Ishikawa (cell line): ENCODE data around the gene TARDBP.

Source experiments
- CEBPB ChIP-seq: IDR thresholded peaks from 2 replicates; pipeline ENCODE4 v1.6.1; 2012
- CREB1 ChIP-seq: IDR thresholded peaks from 2 replicates; pipeline ENCODE4 v1.6.1; 2012; ENCODE audit warnings: low read depth
- EGR1 ChIP-seq: IDR thresholded peaks from 2 replicates; pipeline ENCODE4 v1.6.1; 2012
- EP300 ChIP-seq: IDR thresholded peaks from 2 replicates; pipeline ENCODE4 v1.6.1; 2012; ENCODE audit warnings: borderline replicate concordance
- FOXM1 ChIP-seq: IDR thresholded peaks from 2 replicates; pipeline ENCODE4 v1.6.1; 2012; ENCODE audit warnings: low read depth, borderline replicate concordance
- MAX ChIP-seq: IDR thresholded peaks from 2 replicates; pipeline ENCODE4 v1.6.1; 2012
- NFIC ChIP-seq: IDR thresholded peaks from 2 replicates; pipeline ENCODE4 v1.6.1; 2012
- RAD21 ChIP-seq: IDR thresholded peaks from 2 replicates; pipeline ENCODE4 v1.6.1; 2012; ENCODE audit warnings: low read depth
- REST ChIP-seq: IDR thresholded peaks from 2 replicates; pipeline ENCODE4 v1.6.1; 2012; ENCODE audit warnings: low read depth, mild to moderate bottlenecking
- TAF1 ChIP-seq: IDR thresholded peaks from 2 replicates; pipeline ENCODE4 v1.6.1; 2012; ENCODE audit warnings: low read depth, mild to moderate bottlenecking
- TCF12 ChIP-seq: IDR thresholded peaks from 2 replicates; pipeline ENCODE4 v1.6.1; 2012; ENCODE audit warnings: low read depth
- TEAD4 ChIP-seq: IDR thresholded peaks from 2 replicates; pipeline ENCODE4 v1.6.1; 2012
- YY1 ChIP-seq: IDR thresholded peaks from 2 replicates; pipeline ENCODE4 v1.6.1; 2012; ENCODE audit warnings: low read depth
- ZBTB7A ChIP-seq: IDR thresholded peaks from 2 replicates; pipeline ENCODE4 v1.6.1; 2012; ENCODE audit warnings: low read depth
- TF ChIP-seq, protein P1 (sequence below): IDR thresholded peaks from 2 replicates; pipeline ENCODE4 v1.6.1; 2012

The TARDBP gene

DNA sequence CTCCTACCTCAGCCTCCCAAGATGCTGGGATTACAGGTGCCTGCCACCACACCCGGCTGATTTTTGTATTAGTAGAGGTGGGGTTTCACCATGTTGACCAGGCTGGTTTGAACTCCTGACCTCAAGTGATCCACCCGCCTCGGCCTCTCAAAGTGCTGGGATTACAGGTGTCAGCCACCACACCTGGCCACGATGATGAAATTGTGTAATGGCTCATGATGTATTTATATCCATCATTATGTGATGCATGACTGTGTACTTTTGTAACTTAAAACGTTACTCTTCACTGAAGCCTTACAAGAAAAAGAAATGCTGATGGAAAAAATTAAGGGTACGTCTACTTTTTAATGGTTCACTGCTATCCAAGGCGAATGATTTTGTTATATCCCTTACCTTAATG is 7.5 kb downstream of the TARDBP start:
- TF ChIP-seq ZBTB7A (no peak), NFIC (no peak), EGR1 (no peak), EP300 (no peak), YY1 (no peak), CEBPB (no peak), CREB1 (no peak), MAX (no peak), TAF1 (no peak), REST (no peak), TCF12 (no peak), RAD21 (no peak), TEAD4 (no peak), FOXM1 (no peak)
- TF ChIP-seq, protein P1, sequence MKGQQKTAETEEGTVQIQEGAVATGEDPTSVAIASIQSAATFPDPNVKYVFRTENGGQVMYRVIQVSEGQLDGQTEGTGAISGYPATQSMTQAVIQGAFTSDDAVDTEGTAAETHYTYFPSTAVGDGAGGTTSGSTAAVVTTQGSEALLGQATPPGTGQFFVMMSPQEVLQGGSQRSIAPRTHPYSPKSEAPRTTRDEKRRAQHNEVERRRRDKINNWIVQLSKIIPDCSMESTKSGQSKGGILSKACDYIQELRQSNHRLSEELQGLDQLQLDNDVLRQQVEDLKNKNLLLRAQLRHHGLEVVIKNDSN: no peak

DNA sequence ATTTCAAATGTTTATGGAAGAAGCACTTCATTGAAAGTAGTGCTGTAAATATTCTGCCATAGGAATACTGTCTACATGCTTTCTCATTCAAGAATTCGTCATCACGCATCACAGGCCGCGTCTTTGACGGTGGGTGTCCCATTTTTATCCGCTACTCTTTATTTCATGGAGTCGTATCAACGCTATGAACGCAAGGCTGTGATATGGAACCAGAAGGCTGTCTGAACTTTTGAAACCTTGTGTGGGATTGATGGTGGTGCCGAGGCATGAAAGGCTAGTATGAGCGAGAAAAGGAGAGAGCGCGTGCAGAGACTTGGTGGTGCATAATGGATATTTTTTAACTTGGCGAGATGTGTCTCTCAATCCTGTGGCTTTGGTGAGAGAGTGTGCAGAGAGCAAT is 10.7 kb downstream of the TARDBP start:
- no peak for TF ChIP-seq EGR1
- no peak for TF ChIP-seq FOXM1
- TF ChIP-seq REST: no peak
- TF ChIP-seq YY1: no peak
- TF ChIP-seq EP300: no peak
- TF ChIP-seq MAX: no peak
- TF ChIP-seq, protein P1: no peak
- no peak for TF ChIP-seq TEAD4
- TF ChIP-seq ZBTB7A: no peak
- no peak for TF ChIP-seq TAF1
- TF ChIP-seq NFIC: no peak
- TF ChIP-seq TCF12: no peak
- no peak for TF ChIP-seq CEBPB

DNA sequence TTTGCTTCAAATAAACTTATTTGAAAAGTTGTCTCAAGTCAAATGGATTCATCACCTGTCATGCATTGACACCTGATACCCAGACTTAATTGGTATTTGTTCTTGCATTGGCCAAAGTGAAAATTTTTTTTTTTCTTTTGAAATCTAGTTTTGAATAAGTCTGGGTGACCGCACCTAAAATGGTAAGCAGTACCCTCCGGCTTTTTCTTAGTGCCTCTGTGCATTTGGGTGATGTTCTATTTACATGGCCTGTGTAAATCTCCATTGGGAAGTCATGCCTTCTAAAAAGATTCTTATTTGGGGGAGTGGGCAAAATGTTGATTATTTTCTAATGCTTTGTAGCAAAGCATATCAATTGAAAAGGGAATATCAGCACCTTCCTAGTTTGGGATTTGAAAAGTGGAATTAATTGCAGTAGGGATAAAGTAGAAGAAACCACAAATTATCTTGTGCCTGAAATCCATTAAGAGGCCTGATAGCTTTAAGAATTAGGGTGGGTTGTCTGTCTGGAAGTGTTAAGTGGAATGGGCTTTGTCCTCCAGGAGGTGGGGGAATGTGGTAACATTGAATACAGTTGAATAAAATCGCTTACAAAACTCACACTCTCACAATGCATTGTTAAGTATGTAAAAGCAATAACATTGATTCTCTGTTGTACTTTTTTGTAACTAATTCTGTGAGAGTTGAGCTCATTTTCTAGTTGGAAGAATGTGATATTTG is 11.9 kb downstream of the TARDBP start:
- no peak for TF ChIP-seq EP300
- TF ChIP-seq TAF1: no peak
- TF ChIP-seq, protein P1: no peak
- TF ChIP-seq TEAD4: no peak
- TF ChIP-seq TCF12: no peak
- TF ChIP-seq NFIC: no peak
- TF ChIP-seq RAD21: no peak
- TF ChIP-seq ZBTB7A: no peak
- TF ChIP-seq CEBPB: no peak
- TF ChIP-seq FOXM1: no peak
- no peak for TF ChIP-seq REST
- TF ChIP-seq YY1: no peak
- no peak for TF ChIP-seq CREB1
- no peak for TF ChIP-seq EGR1
- no peak for TF ChIP-seq MAX

DNA sequence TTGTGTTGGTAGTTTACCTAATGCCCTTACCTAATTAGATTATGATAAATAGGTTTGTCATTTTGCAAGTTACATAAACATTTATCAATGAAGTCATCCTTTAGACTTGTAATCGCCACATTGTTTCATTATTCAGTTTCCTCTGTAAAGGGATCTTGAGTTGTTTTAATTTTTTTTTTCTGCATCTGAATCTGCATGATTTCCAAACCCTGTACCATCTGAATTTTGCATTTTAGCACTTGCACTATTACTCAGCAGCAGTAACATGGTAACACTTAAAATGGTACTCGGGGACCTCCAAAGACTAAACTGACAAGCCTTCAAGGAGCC is 12.4 kb downstream of the TARDBP start:
- TF ChIP-seq EGR1 (no peak), MAX (no peak), RAD21 (no peak), TCF12 (no peak), EP300 (no peak), ZBTB7A (no peak), TEAD4 (no peak)
- TF ChIP-seq, protein P1: no peak
